ENCODE measurements around the gene PRXL2C.

The PRXL2C gene

GRCh38 chr9:96611302-96611701 is 43.8 kb downstream of the PRXL2C start:
- DNase-seq (ENCODE audit: low read depth in 2 of 2), result no peak
- no peak overlapping the region for H3K4me3 ChIP-seq (replicated peaks in 1 of 2; ENCODE audit: low read depth in 2 of 2, low read length in 2 of 2)

DNA sequence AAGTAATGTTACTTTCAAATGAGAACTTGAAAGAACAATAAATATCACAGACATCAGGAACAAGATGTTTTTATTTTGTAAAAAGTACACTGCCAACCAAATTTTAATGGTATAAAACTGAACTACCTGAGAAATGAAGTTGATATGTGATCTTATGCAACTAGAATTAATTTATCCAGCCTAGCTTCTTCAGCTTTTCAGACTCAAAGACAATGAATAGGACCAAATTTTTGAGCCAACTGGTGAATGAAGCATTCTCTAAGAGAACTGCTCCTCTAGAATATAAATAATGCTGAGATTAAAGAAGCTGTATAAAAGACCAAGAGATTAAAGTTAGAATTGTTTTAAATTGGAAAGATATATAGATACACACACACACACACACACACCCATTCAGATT is 45.4 kb downstream of the PRXL2C start:
- no peak for TF ChIP-seq CTCF (IDR thresholded peaks at IDR 0.05; ENCODE audit: low read depth, low read length)
- no peak for DNase-seq (ENCODE audit: low read depth in 2 of 2)
- no peak overlapping the region for H3K4me3 ChIP-seq (replicated peaks in 1 of 2; ENCODE audit: low read depth in 2 of 2, low read length in 2 of 2)

More at GRCh38 chr9:96611302-96611701, 43.8 kb downstream of the PRXL2C start:
- TF ChIP-seq CTCF (IDR thresholded peaks at IDR 0.05; ENCODE audit: low read depth, low read length), result no peak

DNA sequence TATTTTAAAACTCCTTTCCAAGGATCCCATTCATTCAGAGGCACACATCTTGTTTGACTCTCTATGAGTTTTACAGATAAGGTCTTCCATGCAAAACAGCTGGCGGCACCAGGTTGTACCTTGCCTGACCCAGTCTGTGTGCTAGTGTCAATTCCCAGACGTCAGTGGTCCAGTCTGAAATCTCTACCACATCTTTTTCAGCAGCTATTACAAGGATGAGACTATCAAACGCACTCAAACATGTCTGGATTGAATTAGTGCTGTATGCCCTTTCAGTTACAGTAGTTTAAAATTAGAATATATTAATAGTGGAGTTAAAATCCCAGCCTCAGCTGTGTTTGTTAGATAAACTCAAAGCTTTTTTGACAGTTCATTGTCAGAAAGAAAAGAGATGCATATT is 47.1 kb downstream of the PRXL2C start:
- no peak for TF ChIP-seq CTCF (IDR thresholded peaks at IDR 0.05; ENCODE audit: low read depth, low read length)
- no peak overlapping the region for H3K4me3 ChIP-seq (replicated peaks in 1 of 2; ENCODE audit: low read depth in 2 of 2, low read length in 2 of 2)
- no peak for DNase-seq (ENCODE audit: low read depth in 2 of 2)

DNA sequence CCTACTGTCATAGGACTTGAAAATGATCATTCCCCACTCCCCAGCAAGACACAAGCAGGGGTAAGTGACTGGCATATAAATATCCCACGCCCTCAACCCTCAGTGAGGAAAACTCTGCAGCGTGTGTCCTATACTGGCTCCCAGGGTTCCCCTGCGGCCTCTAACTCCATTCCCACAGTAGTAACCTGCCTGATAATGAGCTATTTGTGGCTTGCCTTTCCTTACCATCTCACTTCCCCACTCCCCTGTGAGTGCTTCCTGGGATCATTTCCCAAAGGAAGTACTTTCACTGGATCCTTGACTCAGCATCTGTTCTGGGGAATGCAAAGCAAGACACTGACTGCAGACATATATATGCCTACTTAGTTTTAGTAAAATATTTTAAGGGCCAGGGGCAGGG is 49.8 kb downstream of the PRXL2C start:
- no peak for TF ChIP-seq CTCF (IDR thresholded peaks at IDR 0.05; ENCODE audit: low read depth, low read length)
- H3K4me3 ChIP-seq (replicated peaks in 1 of 2; ENCODE audit: low read depth in 2 of 2, low read length in 2 of 2), result no peak overlapping the region
- no peak for DNase-seq (ENCODE audit: low read depth in 2 of 2)

GRCh38 chr9:96604004-96604319 is 51.2 kb downstream of the PRXL2C start:
- TF ChIP-seq CTCF (IDR thresholded peaks at IDR 0.05; ENCODE audit: low read depth, low read length), result no peak
- H3K4me3 ChIP-seq (replicated peaks in 1 of 2; ENCODE audit: low read depth in 2 of 2, low read length in 2 of 2), result no peak overlapping the region
- DNase-seq (ENCODE audit: low read depth in 2 of 2), result peak in 1 of 2 donors; percentile 51

GRCh38 chr9:96603305-96604003 is 51.7 kb downstream of the PRXL2C start:
- TF ChIP-seq CTCF (IDR thresholded peaks at IDR 0.05; ENCODE audit: low read depth, low read length), result no peak
- no peak overlapping the region for H3K4me3 ChIP-seq (replicated peaks in 1 of 2; ENCODE audit: low read depth in 2 of 2, low read length in 2 of 2)
- no peak for DNase-seq (ENCODE audit: low read depth in 2 of 2)

- H3K4me3 ChIP-seq (replicated peaks in 1 of 2; ENCODE audit: low read depth in 2 of 2, low read length in 2 of 2), result no peak overlapping the region
- DNase-seq (ENCODE audit: low read depth in 2 of 2), result peak; percentile 36 to 63
- no peak for TF ChIP-seq CTCF (IDR thresholded peaks at IDR 0.05; ENCODE audit: low read depth, low read length)
Measured at GRCh38 chr9:96599298-96599697, 55.8 kb downstream of the PRXL2C start.
